ENCODE results near the gene ADGRA3.

DNA sequence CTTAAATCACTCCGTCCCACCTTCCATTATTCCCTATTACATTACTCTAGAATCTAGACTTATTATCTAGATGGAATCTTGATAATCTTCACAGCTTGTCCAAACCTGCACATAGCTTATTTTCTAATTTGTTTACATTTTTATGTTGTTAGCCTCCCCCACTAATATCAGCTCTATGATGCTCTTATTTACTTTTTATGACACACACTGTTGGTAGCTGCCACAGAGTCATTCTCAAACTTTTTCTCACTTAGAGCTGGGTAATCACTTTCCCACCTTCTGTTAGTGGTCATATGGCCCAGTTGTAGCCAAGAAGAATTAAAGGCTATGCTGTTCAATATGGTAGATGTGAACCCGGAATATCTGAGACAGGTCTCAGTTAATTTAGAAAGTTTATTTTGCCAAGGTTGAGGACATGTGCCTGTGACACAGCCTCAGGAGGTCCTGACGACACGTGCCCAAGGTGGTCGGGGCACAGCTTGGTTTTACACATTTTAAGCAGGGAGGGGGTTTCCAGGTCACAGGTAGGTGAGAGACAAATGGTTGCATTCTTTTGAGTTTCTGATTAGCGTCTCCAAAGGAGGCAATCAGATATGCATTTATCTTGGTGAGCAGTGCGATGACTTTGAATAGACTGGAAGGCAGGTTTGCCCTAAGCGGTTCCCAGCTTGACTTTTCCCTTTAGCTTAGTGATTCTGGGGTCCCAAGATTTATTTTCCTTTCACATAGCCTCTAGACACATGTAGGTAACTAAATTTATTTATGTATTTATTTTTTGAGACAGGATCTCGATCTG is 7.0 kb upstream of the ADGRA3 start:
- TF ChIP-seq EZH2phosphoT487 (IDR thresholded peaks at IDR 0.05; ENCODE audit: borderline replicate concordance): no peak
- TF ChIP-seq, protein P1, sequence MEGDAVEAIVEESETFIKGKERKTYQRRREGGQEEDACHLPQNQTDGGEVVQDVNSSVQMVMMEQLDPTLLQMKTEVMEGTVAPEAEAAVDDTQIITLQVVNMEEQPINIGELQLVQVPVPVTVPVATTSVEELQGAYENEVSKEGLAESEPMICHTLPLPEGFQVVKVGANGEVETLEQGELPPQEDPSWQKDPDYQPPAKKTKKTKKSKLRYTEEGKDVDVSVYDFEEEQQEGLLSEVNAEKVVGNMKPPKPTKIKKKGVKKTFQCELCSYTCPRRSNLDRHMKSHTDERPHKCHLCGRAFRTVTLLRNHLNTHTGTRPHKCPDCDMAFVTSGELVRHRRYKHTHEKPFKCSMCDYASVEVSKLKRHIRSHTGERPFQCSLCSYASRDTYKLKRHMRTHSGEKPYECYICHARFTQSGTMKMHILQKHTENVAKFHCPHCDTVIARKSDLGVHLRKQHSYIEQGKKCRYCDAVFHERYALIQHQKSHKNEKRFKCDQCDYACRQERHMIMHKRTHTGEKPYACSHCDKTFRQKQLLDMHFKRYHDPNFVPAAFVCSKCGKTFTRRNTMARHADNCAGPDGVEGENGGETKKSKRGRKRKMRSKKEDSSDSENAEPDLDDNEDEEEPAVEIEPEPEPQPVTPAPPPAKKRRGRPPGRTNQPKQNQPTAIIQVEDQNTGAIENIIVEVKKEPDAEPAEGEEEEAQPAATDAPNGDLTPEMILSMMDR (conservative IDR thresholded peaks at IDR 0.05; ENCODE audit: low read length): no peak
